DMS153 treated with DMSO at 0.1 percent for 48 hours (cell line): ENCODE measurements around the gene FBXW2.
A peak's percentile ranks its signal among the peaks of the same experiment; 100 is the strongest.

ENCODE experiments used
- DNase-seq: peaks from one replicate; lab custom pipeline; 2025; ENCODE audit not compliant: unreplicated experiment; lab: John Stamatoyannopoulos, UW

Gene FBXW2

DNA sequence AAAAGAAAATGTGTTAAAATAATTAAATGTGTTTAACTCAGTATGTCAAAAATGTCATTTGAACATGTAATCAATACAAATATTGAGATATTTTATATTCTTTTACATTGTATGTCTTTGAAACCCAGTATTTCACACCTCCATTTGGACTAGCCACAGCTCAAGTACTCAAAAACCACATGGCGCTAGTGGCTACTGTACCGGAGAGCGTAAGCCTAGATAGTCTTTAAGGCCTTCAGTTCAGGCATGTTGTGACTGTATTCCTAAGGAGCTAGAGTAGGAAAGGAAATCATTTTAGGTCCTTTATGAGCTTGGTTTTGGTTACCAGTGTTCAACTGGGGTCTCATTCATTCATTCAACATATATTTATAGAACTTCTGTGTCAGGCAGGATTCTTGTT is 12.8 kb downstream of the FBXW2 start:
- DNase-seq: no peak

DNA sequence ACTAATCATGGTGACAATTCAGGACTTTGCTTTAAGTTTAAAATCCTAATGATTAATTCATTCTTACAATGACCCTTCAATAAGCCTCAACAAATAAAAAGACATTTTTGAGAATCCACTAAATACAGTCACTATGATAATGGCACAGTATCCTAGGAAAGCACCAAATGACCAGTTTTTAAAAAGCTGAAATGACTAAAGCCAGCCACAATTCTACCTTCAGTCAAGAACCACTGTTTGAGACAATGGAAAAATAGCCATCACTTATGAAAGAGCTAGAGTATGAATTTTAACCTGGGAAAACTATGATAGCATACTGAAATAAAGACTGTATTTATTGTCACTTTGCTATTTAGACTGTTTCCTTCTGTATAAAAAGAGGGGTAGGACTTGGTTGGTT is 14.0 kb downstream of the FBXW2 start:
- DNase-seq: no peak

DNA sequence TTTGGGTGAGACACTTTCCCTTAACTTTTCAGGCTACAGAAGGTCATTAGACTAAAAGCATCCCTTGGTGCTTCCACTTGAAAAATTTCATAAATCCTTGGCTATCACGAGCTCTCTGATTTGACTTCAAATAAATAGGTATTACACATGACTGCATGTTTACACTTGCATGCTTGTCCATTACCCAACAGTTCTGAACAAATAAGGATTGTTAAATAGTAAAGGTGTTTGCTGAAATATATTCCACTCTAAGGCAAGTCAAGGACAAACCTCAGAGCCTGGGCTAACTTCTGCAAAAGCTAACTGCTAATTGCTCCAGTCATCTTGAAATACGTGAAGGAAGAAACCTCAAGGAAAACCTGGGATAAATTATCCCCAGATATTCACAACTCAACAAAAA is 14.5 kb downstream of the FBXW2 start:
- no peak for DNase-seq

DNA sequence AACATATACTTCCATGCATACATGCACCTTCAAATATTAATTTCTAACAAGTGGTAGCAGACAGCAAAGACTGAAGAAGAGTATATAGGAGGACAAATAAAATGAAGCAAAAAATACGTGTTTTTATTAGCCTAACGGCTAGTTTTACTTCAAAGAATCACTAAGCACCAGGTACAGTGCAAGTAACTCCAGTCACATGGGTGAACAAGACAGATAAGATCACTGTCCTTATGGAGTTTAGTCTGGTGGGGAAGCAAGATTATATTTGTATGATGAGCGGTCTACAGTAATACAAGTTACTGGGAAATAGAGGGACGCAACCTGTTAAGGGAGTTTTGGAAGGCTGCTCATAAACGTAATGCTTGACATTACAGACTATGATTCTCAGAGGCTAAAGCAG is 16.0 kb downstream of the FBXW2 start:
- no peak for DNase-seq

DNA sequence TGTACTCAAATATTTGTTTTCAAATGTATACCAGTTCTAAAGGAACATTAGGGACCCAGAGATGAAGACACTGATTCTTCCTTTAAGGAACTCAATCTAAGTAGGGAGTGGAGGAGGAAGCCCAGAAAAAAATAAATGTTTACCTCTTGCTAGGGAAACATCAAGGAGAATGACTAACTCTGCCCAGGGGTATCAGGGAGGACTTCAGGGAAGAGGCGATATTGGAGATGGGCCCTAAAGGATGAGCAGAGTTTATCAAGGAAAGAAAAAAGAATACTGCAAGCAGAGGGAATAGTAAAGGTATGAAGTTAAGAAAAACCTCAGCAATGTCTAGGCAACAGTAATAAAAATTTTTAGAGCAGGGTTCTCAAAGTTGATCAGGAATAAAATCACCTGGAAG is 16.4 kb downstream of the FBXW2 start:
- DNase-seq: no peak

DNA sequence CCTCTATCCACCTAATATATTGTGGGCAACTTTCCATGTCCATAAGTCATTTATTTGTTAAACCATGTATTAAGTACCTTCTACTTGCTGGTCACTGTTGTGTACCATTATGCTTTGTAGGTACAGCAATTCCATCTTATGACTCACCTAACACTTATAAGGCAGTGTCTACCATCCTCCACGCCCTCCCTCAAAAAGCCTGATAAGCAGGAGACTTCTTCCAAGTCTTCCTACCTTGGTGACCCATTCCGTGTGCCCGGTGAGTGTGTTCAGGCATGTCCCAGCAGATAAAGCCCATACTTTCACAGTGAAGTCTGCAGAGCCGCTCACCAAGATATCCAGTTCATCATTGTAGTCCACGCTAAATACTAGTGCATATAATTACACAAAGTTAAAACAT is 17.4 kb downstream of the FBXW2 start:
- DNase-seq: no peak

DNA sequence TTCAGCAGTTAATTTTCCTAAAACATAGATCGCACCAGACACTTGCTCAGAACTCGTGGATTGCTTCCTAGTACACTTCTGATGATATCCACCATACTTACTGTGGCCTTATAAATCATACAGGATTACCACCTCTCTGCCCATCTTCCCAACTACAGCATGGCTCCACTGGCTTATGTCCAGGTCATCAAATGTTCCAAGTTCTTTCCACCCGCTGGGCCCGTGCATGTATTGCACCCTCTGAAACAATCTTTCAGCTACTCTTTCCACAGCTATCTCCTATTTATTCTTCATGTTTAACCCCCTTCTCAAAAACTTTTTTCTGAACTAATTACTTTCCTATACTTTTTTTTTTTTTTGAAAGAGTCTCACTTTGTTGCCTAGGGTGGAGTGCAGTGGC is 18.5 kb downstream of the FBXW2 start:
- DNase-seq: no peak

DNA sequence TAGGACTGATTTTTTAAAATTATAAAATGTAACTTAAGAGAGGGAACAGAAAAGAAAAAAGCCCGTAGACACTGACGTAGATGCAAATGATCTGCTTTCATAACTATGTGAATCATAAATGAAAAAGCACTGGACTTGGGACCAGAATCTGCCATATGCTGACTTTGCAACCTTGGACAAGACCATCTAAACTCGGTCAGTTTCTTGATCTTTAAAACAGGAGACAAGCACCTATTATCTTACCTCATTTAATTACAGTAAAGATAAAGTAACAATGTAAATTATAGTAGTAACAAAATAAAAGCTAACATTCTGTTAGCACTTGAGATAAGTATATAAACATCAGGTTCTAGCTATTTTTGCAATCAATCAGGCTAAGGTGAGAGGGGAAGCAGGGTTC is 20.0 kb downstream of the FBXW2 start:
- no peak for DNase-seq

DNA sequence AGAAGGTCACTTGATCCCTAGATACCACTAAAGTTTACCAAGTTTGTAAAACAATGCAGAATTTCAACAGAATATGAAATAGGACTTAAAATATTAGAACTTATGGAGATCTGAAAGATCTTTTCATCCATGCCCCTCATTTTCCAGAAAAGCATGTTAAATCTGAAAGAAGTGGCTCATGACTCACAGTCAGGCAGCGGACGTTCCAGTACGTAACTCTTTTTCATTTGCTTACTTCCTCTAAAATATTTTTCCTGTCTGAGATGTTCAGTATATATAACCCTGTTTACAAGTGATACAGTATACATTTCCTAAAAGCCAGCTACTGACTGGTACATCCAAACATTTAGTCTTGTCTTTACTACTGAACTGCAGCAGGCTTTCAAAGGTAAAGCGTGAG is 22.3 kb downstream of the FBXW2 start:
- no peak for DNase-seq

DNA sequence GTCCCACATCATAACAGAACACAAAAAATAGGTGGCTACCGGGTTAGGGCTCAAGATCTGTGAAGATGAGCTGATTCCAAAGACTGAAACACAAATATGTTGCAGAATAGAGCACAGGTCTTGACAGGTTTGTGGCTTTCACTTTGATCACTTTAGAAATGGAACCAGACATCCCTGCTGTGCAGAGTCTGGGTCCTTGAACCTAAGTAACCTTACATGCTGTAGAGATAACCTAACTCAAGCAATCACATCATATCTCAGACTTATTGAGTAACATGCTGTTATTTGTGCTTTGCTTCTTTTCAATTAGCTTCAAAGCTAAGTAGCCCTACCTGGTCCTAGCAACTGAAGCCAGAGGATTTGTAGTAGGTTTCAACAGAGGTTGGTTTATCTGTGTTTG is 24.3 kb downstream of the FBXW2 start:
- DNase-seq: no peak

DNA sequence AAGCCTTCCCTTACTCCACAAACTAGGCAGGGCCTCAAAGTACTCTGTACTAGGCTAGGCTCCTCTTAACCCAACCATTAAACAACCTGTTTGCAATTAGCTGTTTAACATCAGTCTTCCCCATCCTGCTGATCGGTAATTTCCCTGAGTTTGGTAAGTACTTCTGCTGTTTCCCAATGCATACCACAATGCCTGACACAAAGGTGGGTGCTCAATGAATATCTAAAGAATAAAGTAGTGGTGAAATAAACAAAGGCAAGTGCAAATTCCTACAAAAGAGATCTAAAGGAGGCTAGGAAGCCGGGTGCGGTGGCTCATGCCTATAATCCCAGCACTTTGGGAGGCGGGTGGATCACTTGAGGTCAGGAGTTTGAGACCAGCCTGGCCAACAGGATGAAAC is 25.0 kb downstream of the FBXW2 start:
- no peak for DNase-seq

DNA sequence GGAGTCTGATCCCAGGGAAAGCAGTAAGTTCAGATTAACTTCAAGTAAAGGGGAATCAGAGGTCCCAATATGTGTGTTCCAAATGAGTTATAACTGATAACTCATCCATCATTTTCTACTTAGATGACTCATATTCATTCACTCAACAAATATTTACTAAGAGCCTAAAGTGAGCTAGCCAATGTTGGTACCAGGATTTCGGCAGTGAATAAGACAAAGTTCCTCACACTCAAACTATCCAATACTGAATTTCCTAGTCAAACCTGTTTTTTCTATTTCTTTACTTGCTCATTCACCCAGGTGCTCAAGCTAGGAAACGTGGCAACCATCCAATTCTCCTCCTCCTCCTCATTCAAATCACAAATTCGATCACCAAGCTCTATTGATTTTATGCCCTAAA is 25.8 kb downstream of the FBXW2 start:
- no peak for DNase-seq

DNA sequence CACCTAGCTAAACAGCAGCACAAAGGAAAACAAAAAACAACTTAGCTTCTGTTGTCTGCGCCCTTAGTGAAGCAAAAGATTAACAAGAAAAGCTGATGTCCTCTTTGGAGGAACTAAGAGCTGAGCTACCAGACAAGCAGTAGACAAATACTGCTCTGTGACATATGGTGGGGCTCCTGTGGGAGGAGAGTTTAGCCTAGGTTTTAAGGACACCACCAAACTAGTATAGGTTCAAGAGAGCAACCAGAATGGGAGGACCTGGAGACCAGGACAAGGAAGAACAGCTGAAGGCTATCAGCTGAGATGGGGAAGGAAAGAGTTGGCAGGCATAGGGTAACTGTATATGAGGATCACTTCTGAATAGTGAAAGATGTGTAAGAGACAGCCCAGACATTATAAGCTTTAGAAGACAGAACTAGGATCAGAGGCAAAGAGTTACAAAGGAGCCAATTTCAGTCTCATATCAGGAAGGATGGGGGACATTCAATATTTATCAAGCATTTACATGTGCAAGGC is 27.2 kb downstream of the FBXW2 start:
- DNase-seq: no peak

DNA sequence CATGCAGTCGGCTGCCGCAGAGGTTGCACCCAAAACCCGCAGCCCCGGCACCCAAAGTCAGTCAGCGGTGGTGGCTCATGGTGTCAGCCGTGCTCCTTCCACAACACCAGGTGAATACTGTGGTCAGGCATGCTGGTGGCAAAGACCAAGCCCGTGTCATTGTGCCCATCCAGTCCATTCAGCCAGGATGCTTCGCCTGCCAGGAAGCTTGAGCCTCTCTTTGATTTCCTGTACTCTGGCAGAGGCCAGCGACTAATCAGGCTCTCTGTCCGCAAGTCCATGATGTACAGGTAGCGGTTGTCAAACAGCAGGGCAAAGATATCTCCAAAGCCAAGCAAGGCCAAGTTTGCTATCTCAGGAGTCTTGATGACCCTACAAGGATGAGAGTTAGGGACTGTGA is 28.7 kb downstream of the FBXW2 start:
- DNase-seq: no peak

DNA sequence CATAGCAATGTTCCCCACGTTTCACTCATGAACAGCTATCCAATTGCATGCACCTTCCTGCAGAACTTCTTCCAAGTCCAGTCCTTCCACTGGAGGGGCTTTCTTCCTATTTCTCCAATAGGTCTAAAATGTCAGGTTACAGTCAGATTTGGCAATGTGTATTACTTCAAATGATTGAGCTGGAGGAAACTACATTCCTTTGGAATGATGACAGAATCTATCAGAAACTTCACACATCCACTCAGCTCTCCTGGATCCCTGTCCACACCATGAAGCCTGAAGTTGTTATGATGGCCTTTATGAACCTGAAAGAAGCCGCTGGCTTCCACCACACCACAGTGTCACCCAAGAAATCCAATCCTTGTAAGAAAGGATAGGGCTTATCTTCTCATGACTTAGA is 32.2 kb downstream of the FBXW2 start:
- DNase-seq: no peak

DNA sequence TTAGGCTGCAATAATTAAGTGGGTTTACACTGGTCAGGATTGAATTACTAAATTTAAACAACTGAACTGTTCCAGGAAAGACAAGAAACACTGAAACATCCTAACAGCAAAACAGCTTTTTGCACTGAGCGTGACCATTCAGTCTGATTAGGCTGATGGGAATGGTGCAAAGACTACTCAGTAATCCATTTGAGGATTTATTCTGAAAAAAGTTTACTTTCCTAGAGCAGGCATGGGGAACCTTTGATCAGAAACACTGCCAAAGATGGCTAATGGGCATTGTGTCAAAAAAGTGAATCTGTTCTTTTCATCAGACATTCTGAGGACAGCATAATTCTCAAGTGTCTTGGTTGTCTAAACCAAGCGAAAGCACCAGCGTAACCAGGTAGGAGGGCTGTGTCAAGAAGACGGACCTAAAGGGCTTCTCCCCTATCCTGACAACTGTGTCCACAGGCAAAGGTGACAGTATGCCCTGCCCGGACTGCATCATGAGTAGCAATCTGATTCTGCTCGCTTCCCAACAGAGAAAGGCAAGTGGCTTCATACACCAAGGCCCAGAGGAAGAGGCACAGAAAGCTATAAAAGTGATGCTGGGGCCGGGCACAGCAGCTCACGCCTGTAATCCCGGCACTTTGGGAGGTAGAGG is 33.3 kb downstream of the FBXW2 start:
- DNase-seq: no peak

DNA sequence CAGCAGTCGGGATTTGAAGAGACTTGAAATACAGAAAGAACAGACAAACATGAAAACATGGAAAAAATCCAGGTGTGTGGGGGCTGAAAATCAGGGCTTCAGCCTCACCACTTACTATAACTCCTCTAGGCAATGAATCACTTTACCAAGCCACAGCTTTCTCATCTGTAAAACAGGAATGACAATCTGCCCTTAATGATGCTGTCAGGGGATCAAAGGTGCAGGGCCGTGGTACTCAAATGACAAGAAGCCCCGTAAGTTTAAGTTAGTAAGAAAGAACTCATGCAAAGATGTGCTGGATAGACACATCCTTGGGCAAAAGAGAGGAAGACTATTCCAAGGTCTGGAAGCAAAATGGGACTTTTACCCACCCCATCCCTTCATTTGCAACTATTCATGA is 34.7 kb downstream of the FBXW2 start:
- DNase-seq: no peak

DNA sequence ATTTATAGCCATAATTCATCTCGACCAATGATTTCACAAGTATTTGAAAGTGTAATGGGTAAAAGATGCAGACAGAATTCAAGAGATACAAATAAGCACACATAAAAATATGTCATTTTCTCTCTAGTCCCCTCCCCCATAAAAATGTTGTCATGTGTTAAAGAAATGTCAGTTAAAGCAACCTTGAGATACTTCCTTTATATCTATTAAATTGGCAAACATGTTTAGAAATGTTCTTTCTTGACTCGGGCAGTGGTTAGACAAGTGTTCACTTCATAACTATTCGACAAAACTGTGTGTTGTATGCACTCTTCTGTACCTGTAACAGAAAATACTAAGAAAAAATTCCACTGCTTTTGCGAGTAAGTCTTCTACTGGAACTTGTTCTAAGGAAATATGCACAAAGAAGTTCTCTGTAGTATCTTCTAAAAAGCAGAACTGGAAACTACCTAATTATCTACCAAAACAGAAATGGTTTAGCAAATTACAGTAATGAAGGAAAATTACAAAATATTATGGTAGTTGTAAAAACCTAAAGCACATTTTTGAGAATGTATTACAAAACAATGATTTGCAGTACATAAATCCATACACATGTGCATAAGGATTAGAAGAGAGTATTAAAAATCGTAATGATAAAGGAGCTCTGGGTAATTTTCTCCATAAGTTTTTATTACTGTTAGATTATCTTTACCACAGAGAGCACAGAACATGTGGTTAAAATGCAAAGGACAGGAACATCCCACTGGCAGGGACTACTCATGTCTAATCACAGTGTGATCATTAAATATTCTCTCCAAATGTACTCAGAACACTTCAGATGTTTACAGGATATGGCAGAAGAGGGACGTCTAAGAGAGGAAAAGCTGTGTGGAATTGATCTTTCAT is 35.9 kb downstream of the FBXW2 start:
- DNase-seq: no peak

DNA sequence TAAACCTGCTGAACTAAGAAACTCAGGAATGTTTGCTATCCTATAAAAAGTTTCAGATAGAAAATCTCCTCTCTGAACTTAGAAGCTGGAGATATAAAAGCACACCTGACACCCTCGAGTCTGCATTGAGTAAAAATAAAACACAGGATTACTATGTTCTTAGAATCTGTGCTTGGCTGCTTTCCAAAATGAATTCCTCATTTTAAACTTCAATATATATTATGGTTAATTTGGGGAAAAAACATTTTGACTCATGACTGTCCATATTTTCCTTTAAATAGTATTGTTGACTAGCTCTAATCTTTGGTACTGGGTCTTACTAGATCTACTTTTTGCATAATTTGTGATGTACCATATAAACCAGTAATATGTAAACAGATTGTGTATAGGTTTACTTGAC is 36.7 kb downstream of the FBXW2 start:
- DNase-seq: no peak

DNA sequence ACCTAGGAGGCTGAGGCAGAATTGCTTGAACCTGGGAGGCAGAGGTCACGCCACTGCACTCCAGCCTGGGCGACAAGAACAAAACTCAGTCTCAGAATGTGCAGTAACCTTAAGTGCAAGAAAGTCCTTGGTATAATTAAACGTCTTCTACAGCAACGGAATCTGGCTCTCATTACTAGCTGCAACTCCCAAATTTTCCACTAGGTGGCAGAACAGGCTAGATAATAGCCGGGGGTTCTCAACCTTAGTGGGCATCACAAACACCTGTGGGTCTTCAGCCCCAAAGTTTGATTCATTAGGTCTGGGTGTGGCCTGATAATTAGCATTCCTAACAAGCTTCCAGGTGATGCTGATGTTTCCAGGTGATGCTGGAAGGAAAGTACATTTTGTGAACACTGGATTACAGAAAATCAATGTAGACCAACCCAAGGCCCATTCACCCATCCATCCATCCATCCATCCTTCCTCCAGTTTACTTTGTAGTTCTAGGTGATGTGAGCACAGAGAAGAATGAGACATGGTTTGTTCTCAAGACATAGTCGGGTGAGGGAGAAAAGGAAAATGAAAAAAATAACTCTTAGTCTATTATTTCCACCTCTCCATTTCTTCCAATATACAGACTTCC is 37.3 kb downstream of the FBXW2 start:
- DNase-seq: peak; percentile 27

DNA sequence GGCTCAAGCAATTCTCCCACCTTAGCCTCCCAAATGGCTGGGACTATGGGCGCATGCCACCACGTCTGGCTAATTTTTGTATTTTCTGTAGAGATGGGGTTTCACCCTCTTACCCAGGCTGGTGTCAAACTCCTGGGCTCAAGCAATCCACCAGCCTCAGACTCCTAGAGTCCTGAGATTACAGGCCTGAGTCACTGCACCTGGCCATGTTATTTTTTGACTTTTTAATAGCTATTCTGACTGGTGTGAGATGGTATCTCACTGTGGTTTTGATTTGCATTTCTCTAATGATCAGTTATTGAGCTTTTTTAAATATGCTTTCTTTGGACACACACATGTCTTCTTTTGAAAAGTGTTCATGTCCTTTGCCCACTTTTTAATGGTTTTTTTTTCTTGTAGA is 38.2 kb downstream of the FBXW2 start:
- no peak for DNase-seq

DNA sequence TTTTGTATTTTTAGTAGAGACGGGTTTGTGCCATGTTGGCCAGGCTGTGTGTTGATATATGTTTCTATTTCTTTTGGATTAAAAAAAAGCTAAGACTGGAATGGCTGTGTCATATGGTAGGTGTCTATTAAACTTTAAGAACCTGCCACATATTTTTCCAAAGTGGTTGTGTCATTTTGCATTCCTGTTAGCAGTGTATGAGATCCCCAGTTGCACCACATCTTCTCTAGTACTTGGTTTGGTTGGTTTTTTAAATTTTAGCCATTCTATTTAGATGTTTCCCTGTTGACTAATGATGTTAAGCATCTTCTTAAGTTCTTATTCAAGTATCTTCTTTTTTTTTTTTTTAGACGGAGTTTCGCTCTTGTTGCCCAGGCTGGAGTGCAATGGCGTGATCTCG is 42.8 kb downstream of the FBXW2 start:
- DNase-seq: no peak
